Activated T-helper 1 cell treated with anti-CD3 and anti-CD28 coated beads, Interleukin-12 subunit alpha, Interleukin-12 subunit beta, Interleukin-2, Interleukin-4 antibody, amounts not matched to agents 30 ng/mL and 10 ng/mL and 1 ng/mL, durations not matched to agents 14 hours and 24 hours and 36 hours (primary cell): ENCODE data around the gene KRTAP23-1. TPM values are rescaled to one million over a fixed set of nuclear protein-coding genes. Genes with fewer than 3 reads are reported as not detected.

ENCODE experiments used
- DNase-seq: peaks from one replicate; pipeline ENCODE4 v3.0.0; 2021; ENCODE audit warnings: low spot score
- H3K27ac Mint-ChIP-seq: one replicate; pipeline ENCODE4 v1.8.0; 2021; ENCODE audit warnings: mild to moderate bottlenecking, mixed read lengths
- H3K27me3 Mint-ChIP-seq: one replicate; pipeline ENCODE4 v1.8.0; 2022; ENCODE audit warnings: mild to moderate bottlenecking, moderate library complexity, mixed read lengths; ENCODE audit not compliant: insufficient read depth
- H3K36me3 Mint-ChIP-seq: one replicate; pipeline ENCODE4 v1.8.0; 2021; ENCODE audit warnings: low read depth, mixed read lengths
- H3K4me1 Mint-ChIP-seq: one replicate; pipeline ENCODE4 v1.8.0; 2021; ENCODE audit warnings: low read depth, mixed read lengths
- H3K4me3 Mint-ChIP-seq: one replicate; pipeline ENCODE4 v1.8.0; 2021; ENCODE audit warnings: mild to moderate bottlenecking, moderate library complexity, mixed read lengths
- H3K9me3 Mint-ChIP-seq: one replicate; pipeline ENCODE4 v1.8.0; 2021; ENCODE audit warnings: mixed read lengths
- intact Hi-C: fragments of 100-400 bp; cut with micrococcal nuclease; formaldehyde crosslinking; loops from one replicate; pipeline ENCODE4 v1.15.1; 2024
- total RNA-seq: library from RNA; stranded (reverse); gene quantifications from 2 replicates; pipeline ENCODE4 v1.2.3, GENCODE V29; 2022

KRTAP23-1 gene
- total RNA-seq, 1 donor from 2014 or later: not detected

GRCh38 chr21:30337772-30338171 is 10.6 kb downstream of the KRTAP23-1 start:
- Mint-ChIP-seq H3K4me3 (no peak overlapping the region), H3K36me3 (no peaks in the 10 kb centered on the region), H3K9me3 (no peaks in the 10 kb centered on the region), H3K27me3 (no peaks in the 10 kb centered on the region), H3K4me1 (no peaks in the 10 kb centered on the region), H3K27ac (no peak overlapping the region)
- no peak for DNase-seq
- intact Hi-C loops: no loop called here

GRCh38 chr21:30337276-30337744 is 11.1 kb downstream of the KRTAP23-1 start, which contains the start of gene KRTAP27-1:
Gene KRTAP27-1, minus strand, starts transcription at chr21:30337694. Its CDS starts 26 bp downstream, at chr21:30337668.
- no peak for DNase-seq
- no peak within 1 kb of the TSS for H3K27ac Mint-ChIP-seq
- no peaks in the 10 kb centered on the region for H3K36me3 Mint-ChIP-seq
- H3K27me3 Mint-ChIP-seq: no peaks in the 10 kb centered on the region
- intact Hi-C loops: no loop called here
- H3K4me3 Mint-ChIP-seq: no peak within 1 kb of the TSS
- no peaks in the 10 kb centered on the region for H3K9me3 Mint-ChIP-seq
- H3K4me1 Mint-ChIP-seq: no peaks in the 10 kb centered on the region

GRCh38 chr21:30336596-30336995 is 11.8 kb downstream of the KRTAP23-1 start:
- Mint-ChIP-seq H3K27me3 (no peaks in the 10 kb centered on the region), H3K27ac (no peak overlapping the region), H3K36me3 (no peaks in the 10 kb centered on the region), H3K4me1 (no peaks in the 10 kb centered on the region), H3K4me3 (no peak overlapping the region), H3K9me3 (no peaks in the 10 kb centered on the region)
- no peak for DNase-seq
- intact Hi-C loops: no loop called here

GRCh38 chr21:30333736-30334135 is 14.7 kb downstream of the KRTAP23-1 start:
- Mint-ChIP-seq H3K27me3 (no peaks in the 10 kb centered on the region), H3K4me3 (no peak overlapping the region), H3K9me3 (no peaks in the 10 kb centered on the region), H3K4me1 (no peaks in the 10 kb centered on the region), H3K36me3 (no peaks in the 10 kb centered on the region), H3K27ac (no peak overlapping the region)
- intact Hi-C loops: no loop called here
- no peak for DNase-seq

- H3K4me3 Mint-ChIP-seq: no peak overlapping the region
- no peaks in the 10 kb centered on the region for H3K27me3 Mint-ChIP-seq
- intact Hi-C loops: no loop called here
Measured at GRCh38 chr21:30332681-30333080, 15.7 kb downstream of the KRTAP23-1 start.

GRCh38 chr21:30329203-30329875 is 19.1 kb downstream of the KRTAP23-1 start:
- Mint-ChIP-seq H3K27me3 (no peaks in the 10 kb centered on the region), H3K27ac (no peak overlapping the region), H3K9me3 (peaks cover 14% of the 10 kb centered on the region), H3K4me1 (no peaks in the 10 kb centered on the region), H3K36me3 (no peaks in the 10 kb centered on the region), H3K4me3 (no peak overlapping the region)
- no peak for DNase-seq
- intact Hi-C loops: no loop called here

More at GRCh38 chr21:30332681-30333080, 15.7 kb downstream of the KRTAP23-1 start:
- H3K27ac Mint-ChIP-seq: no peak overlapping the region
- no peak for DNase-seq
- no peaks in the 10 kb centered on the region for H3K9me3 Mint-ChIP-seq
- no peaks in the 10 kb centered on the region for H3K4me1 Mint-ChIP-seq
- no peaks in the 10 kb centered on the region for H3K36me3 Mint-ChIP-seq

- Mint-ChIP-seq H3K4me3 (no peak overlapping the region), H3K36me3 (no peaks in the 10 kb centered on the region), H3K4me1 (no peaks in the 10 kb centered on the region), H3K27ac (no peak overlapping the region), H3K9me3 (peaks cover 14% of the 10 kb centered on the region), H3K27me3 (peaks cover 2% of the 10 kb centered on the region)
- no peak for DNase-seq
- intact Hi-C loops: no loop called here
Measured at GRCh38 chr21:30326390-30326789, 22.0 kb downstream of the KRTAP23-1 start.

- no peaks in the 10 kb centered on the region for H3K4me1 Mint-ChIP-seq
- H3K27me3 Mint-ChIP-seq: peaks cover 2% of the 10 kb centered on the region
- intact Hi-C loops: no loop called here
- H3K27ac Mint-ChIP-seq: no peak within 1 kb of the TSS
- H3K4me3 Mint-ChIP-seq: no peak within 1 kb of the TSS
- no peak for DNase-seq
- H3K36me3 Mint-ChIP-seq: no peaks in the 10 kb centered on the region
- no peaks in the 10 kb centered on the region for H3K9me3 Mint-ChIP-seq
Measured at GRCh38 chr21:30320215-30320614, 28.2 kb downstream of the KRTAP23-1 start, which contains the start of gene KRTAP26-1. Gene KRTAP26-1, minus strand, starts transcription at chr21:30320315. Its CDS starts 280 bp downstream, at chr21:30320035.

- Mint-ChIP-seq H3K4me1 (no peaks in the 10 kb centered on the region), H3K9me3 (no peaks in the 10 kb centered on the region), H3K27me3 (no peaks in the 10 kb centered on the region), H3K27ac (no peak overlapping the region), H3K4me3 (no peak overlapping the region), H3K36me3 (no peaks in the 10 kb centered on the region)
- intact Hi-C loops: no loop called here
- DNase-seq: no peak
Measured at GRCh38 chr21:30315701-30316100, 32.7 kb downstream of the KRTAP23-1 start.

- H3K4me1 Mint-ChIP-seq: no peaks in the 10 kb centered on the region
- intact Hi-C loops: no loop called here
- no peaks in the 10 kb centered on the region for H3K27me3 Mint-ChIP-seq
- no peak overlapping the region for H3K4me3 Mint-ChIP-seq
- no peak overlapping the region for H3K27ac Mint-ChIP-seq
- H3K9me3 Mint-ChIP-seq: no peaks in the 10 kb centered on the region
- DNase-seq: no peak
- no peaks in the 10 kb centered on the region for H3K36me3 Mint-ChIP-seq
Measured at GRCh38 chr21:30306884-30307283, 41.5 kb downstream of the KRTAP23-1 start.

- no peaks in the 10 kb centered on the region for H3K9me3 Mint-ChIP-seq
- no peak for DNase-seq
- H3K4me1 Mint-ChIP-seq: no peaks in the 10 kb centered on the region
- H3K27ac Mint-ChIP-seq: no peak overlapping the region
- intact Hi-C loops: no loop called here
- H3K4me3 Mint-ChIP-seq: no peak overlapping the region
- H3K27me3 Mint-ChIP-seq: no peaks in the 10 kb centered on the region
- no peaks in the 10 kb centered on the region for H3K36me3 Mint-ChIP-seq
Measured at GRCh38 chr21:30305136-30305535, 43.3 kb downstream of the KRTAP23-1 start.
